Effector memory CD4-positive, alpha-beta T cell (primary cell): ENCODE measurements around the gene FGF8.

ENCODE experiments used
- DNase-seq, 3 donors: peaks; one replicate each; pipeline ENCODE4 v3.0.0-alpha.2; 2020
- H3K27ac ChIP-seq: 2 replicates; pipeline ENCODE4 v1.7.0; 2013; ENCODE audit warnings: mild to moderate bottlenecking, low read length, moderate library complexity; ENCODE audit not compliant: insufficient read depth, poor library complexity, severe bottlenecking
- H3K27me3 ChIP-seq: replicated peaks from 2 replicates; pipeline ENCODE4 v1.7.0; 2013; ENCODE audit warnings: mild to moderate bottlenecking, low read length; ENCODE audit not compliant: insufficient read depth, control insufficient read depth, poor library complexity, severe bottlenecking
- H3K36me3 ChIP-seq: 2 replicates; pipeline ENCODE4 v1.7.0; 2013; ENCODE audit warnings: mild to moderate bottlenecking, low read length, moderate library complexity; ENCODE audit not compliant: control insufficient read depth, insufficient read depth
- H3K4me1 ChIP-seq: 2 replicates; pipeline ENCODE4 v1.7.0; 2013; ENCODE audit warnings: low read length, mild to moderate bottlenecking; ENCODE audit not compliant: control insufficient read depth, insufficient read depth, poor library complexity, severe bottlenecking
- H3K4me3 ChIP-seq: 2 replicates; pipeline ENCODE4 v1.7.0; 2013; ENCODE audit warnings: low read length, low read depth, mild to moderate bottlenecking; ENCODE audit not compliant: insufficient read depth, poor library complexity, severe bottlenecking
- H3K9me3 ChIP-seq: 2 replicates; pipeline ENCODE4 v1.7.0; 2013; ENCODE audit warnings: mild to moderate bottlenecking, low read length, moderate library complexity; ENCODE audit not compliant: control insufficient read depth

The FGF8 gene

DNA sequence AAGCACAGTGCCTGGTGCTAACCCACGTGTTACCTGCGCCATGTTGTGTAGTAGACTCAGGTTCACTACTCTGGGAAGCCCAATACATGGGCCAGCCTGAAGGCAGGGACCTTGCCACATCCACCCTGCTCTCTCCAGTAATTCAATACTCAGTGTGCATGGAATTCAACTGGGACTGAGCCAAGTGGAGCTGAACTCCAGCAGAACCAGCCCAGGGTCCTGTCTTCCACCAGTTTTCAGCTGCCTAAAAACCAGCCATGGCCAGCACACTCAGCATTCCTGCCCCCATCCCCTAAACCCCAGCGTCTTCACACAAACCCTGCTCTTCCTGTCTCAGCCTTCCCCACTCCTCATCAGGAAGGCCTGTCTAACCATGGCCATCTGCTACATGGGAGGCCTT is 15.4 kb downstream of the FGF8 start:
- Histone ChIP-seq H3K27ac (no peak overlapping the region), H3K9me3 (no peaks in the 10 kb centered on the region), H3K27me3 (no peaks in the 10 kb centered on the region), H3K4me1 (no peaks in the 10 kb centered on the region), H3K4me3 (no peak overlapping the region), H3K36me3 (no peaks in the 10 kb centered on the region)
- no peak for DNase-seq

GRCh38 chr10:101759309-101760247 is 16.3 kb downstream of the FGF8 start:
- Histone ChIP-seq H3K27ac (no peak overlapping the region), H3K4me3 (no peak overlapping the region), H3K36me3 (no peaks in the 10 kb centered on the region), H3K27me3 (no peaks in the 10 kb centered on the region), H3K4me1 (no peaks in the 10 kb centered on the region), H3K9me3 (no peaks in the 10 kb centered on the region)
- no peak for DNase-seq

DNA sequence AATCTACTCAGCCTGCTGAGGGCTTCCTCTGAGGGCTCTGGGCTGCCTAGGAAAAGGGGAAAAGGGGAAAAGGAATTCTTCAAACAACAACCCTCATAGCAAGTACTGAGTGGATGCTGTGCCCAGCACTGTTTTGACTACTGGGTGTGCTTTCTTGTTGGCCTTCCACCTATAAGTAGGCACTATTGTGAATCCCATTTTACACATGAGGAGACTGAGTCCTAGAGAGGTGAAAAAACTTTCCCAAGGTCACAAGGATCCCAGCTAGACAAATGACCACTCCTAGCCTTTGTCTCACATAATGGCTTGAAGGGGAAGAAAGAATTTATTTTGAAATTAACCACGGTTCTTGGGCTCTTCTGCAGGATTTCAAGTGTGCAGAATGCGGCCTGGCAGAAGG is 17.1 kb downstream of the FGF8 start:
- no peak overlapping the region for H3K27ac ChIP-seq
- H3K27me3 ChIP-seq, result no peaks in the 10 kb centered on the region
- no peaks in the 10 kb centered on the region for H3K36me3 ChIP-seq
- H3K4me3 ChIP-seq, result no peak overlapping the region
- H3K9me3 ChIP-seq, result no peaks in the 10 kb centered on the region
- DNase-seq, result no peak
- no peaks in the 10 kb centered on the region for H3K4me1 ChIP-seq

DNA sequence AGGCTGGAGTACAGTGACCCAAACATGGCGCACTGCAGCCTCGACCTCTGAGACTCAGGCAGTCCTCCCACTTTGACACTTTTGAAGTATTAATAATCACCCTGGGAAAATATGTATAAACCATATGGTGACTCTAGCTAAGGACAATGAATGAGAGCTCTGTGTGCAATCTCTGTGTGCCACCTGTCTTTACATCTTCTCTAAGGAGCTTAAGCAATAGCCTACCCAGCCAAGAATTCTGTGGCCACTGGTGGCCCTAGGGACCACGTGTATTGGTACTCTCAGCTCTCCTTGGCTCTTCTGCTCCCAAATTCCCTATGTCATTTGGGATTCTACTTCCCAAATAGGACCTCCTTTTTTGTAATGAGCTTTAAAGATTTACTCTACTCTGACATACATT is 23.7 kb downstream of the FGF8 start:
- Histone ChIP-seq H3K9me3 (no peaks in the 10 kb centered on the region), H3K4me1 (no peaks in the 10 kb centered on the region), H3K36me3 (no peaks in the 10 kb centered on the region), H3K27ac (no peak overlapping the region), H3K4me3 (no peak overlapping the region), H3K27me3 (no peaks in the 10 kb centered on the region)
- no peak for DNase-seq

DNA sequence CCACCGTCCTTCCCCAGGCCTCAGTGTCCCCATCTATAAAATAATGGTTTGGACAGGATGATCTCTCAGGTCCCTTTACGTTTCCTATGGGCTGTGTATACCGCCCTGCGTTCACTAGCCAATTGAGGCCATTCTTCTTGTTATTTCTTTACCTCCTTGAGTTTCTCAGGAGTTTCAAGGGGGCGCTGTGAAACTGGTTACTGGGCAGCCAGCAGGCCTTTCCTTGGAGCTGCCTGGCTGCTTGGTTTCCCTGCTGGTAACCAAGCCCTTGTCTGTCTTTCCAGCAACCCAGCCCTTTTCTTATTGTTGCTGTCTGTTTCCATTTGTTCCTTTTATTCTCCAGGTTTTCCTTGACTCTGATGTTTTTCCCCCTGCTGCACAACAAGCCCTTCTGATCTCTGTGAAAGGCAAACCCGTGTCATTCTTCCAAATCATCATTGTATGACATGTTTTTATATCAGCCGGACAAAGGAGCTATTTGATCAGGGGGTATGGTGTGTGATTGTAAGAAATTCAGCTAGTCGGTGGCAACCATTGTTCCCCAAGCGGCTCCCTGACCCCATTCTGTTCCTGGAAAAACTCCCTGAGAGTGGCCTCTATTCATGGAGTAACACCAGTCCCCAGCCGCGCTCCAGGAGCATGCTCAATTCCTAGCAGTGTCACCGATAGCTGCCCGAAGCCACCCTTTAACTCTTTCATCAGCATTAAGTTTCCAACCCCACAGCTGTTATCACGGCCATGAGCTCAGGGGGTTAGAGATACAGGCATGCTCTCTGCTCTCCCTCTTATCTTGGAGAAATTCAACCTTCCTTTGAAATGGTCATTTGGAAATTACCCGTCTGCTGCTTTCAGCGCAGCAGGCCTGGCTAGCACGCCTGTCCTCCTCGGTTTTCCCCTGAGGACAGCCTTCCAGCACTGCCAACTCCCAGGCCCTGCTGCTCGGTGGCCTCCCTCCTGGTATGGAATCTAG is 26.6 kb downstream of the FGF8 start:
- no peaks in the 10 kb centered on the region for H3K27me3 ChIP-seq

GRCh38 chr10:101748496-101748895 is 27.4 kb downstream of the FGF8 start:
- no peak for DNase-seq
- H3K4me3 ChIP-seq, result no peak overlapping the region
- no peaks in the 10 kb centered on the region for H3K36me3 ChIP-seq
- H3K4me1 ChIP-seq, result no peaks in the 10 kb centered on the region
- no peaks in the 10 kb centered on the region for H3K27me3 ChIP-seq
- no peak overlapping the region for H3K27ac ChIP-seq
- H3K9me3 ChIP-seq, result no peaks in the 10 kb centered on the region

More for the DNA sequence above, 26.6 kb downstream of the FGF8 start:
- no peak overlapping the region for H3K27ac ChIP-seq
- no peaks in the 10 kb centered on the region for H3K36me3 ChIP-seq
- no peak for DNase-seq
- no peak overlapping the region for H3K4me3 ChIP-seq
- H3K4me1 ChIP-seq, result no peaks in the 10 kb centered on the region
- H3K9me3 ChIP-seq, result no peaks in the 10 kb centered on the region

DNA sequence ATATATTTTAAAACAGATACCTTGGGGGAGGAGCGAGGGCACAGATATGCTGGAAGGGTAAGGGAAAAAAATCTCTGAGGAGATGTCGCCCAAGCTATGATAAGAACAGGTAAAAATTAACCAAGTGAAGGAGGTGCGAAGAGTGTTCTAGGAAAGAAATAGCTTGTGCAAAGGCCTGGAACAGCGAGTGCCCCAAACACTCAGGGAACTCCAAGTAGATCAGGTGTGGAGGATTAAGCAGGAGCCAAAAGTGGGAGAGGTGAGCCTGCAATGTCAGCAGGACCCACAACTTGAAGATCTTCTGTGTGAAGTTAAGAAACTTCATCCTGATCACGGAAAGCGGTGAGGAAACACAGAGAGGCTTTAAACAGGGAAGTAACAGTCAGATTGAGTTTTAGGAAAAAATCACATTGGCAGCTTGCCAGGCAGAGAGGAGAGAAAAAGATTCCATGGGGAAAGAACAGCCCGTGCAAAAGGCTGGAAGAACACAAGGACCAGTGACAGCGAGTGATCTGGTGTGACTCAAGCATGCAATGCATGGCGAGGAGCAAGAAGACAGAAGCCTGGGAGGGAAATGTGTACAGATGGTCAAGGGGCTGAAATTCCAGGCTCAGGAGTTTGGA is 30.7 kb downstream of the FGF8 start:
- H3K4me3 ChIP-seq, result no peak overlapping the region
- DNase-seq, result no peak

DNA sequence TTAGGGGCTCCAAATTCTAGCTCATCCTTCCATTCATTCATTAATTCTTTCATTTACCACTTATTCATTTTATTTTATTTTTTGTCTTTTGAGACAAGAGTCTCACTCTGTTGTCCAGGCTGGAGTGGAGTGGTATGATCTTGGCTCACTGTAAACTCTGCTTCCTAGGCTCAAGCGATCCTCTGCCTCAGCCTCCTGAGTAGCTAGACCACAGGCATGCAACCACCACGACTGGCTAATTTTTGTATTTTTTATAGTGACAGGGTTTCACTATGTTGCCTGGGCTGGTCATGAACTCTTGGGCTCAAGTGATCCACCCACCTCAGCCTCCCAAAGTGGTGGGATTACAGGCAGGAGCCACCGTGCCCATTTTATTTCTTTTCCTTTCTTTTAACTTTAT is 31.6 kb downstream of the FGF8 start:
- H3K9me3 ChIP-seq, result no peaks in the 10 kb centered on the region
- H3K4me3 ChIP-seq, result no peak overlapping the region
- H3K27ac ChIP-seq, result no peak overlapping the region
- no peak for DNase-seq
- no peaks in the 10 kb centered on the region for H3K4me1 ChIP-seq
- H3K27me3 ChIP-seq, result no peaks in the 10 kb centered on the region
- H3K36me3 ChIP-seq, result no peaks in the 10 kb centered on the region

More for the DNA sequence above, 30.7 kb downstream of the FGF8 start:
- Histone ChIP-seq H3K4me1 (no peaks in the 10 kb centered on the region), H3K36me3 (no peaks in the 10 kb centered on the region), H3K9me3 (no peaks in the 10 kb centered on the region), H3K27ac (no peak overlapping the region), H3K27me3 (no peaks in the 10 kb centered on the region)

- Histone ChIP-seq H3K9me3 (no peaks in the 10 kb centered on the region), H3K27me3 (no peaks in the 10 kb centered on the region), H3K27ac (no peak overlapping the region), H3K4me3 (no peak overlapping the region), H3K4me1 (no peaks in the 10 kb centered on the region), H3K36me3 (no peaks in the 10 kb centered on the region)
- no peak for DNase-seq
Measured at GRCh38 chr10:101741938-101742337, 34.0 kb downstream of the FGF8 start.
